WTC11 (cell line): ENCODE results near the gene TMPRSS13. TPM values are rescaled to one million over a fixed set of nuclear protein-coding genes. Genes with fewer than 3 reads are reported as not detected.

ENCODE experiments used
- ATAC-seq: fragments of 200-7000 bp; cut with Tn5 transposase; 2 replicates; pipeline ENCODE4 v1.10.0; 2021; ENCODE audit warnings: mild to moderate bottlenecking, moderate library complexity
- CTCF ChIA-PET: fragments of 300-600 bp; sonication (Branson Sonifier 250); formaldehyde crosslinking; loops from one replicate; lab custom pipeline; 2021; ENCODE audit warnings: antibody characterized with exemption; lab: Charles Lee
- POLR2A ChIA-PET: fragments of 350-600 bp; sonication (Branson Sonifier 250); formaldehyde crosslinking; loops from one replicate; lab custom pipeline; 2021; ENCODE audit warnings: antibody characterized with exemption; lab: Charles Lee
- DNase-seq: peaks from one replicate; pipeline ENCODE4 v3.0.0; 2021; ENCODE audit warnings: low spot score
- H3K27ac Mint-ChIP-seq: 2 replicates; pipeline ENCODE4 v1.8.0; 2021; ENCODE audit warnings: mixed read lengths
- H3K27me3 Mint-ChIP-seq: 2 replicates; pipeline ENCODE4 v1.8.0; 2021; ENCODE audit warnings: low read depth, mild to moderate bottlenecking, moderate library complexity, mixed read lengths
- H3K36me3 Mint-ChIP-seq: 2 replicates; pipeline ENCODE4 v1.8.0; 2021; ENCODE audit warnings: mixed read lengths
- H3K4me1 Mint-ChIP-seq: 2 replicates; pipeline ENCODE4 v1.8.0; 2022; ENCODE audit warnings: mixed read lengths
- H3K4me3 Mint-ChIP-seq: 2 replicates; pipeline ENCODE4 v1.8.0; 2021; ENCODE audit warnings: mild to moderate bottlenecking, moderate library complexity, mixed read lengths
- H3K9me3 Mint-ChIP-seq: 2 replicates; pipeline ENCODE4 v1.8.0; 2021; ENCODE audit warnings: mixed read lengths
- CREM ChIP-seq: sonication (generic); formaldehyde crosslinking; IDR thresholded peaks from 2 replicates; pipeline ENCODE4 v1.8.1; 2022; ENCODE audit warnings: mild to moderate bottlenecking, missing genetic modification reagents, moderate library complexity
- ESRRA ChIP-seq: sonication (generic); formaldehyde crosslinking; IDR thresholded peaks from 2 replicates; pipeline ENCODE4 v1.8.1; 2022; ENCODE audit warnings: mild to moderate bottlenecking, missing genetic modification reagents, borderline replicate concordance
- FOXJ3 ChIP-seq: sonication (generic); formaldehyde crosslinking; IDR thresholded peaks from 2 replicates; pipeline ENCODE4 v1.9.0; 2021; ENCODE audit warnings: missing genetic modification reagents, mild to moderate bottlenecking, borderline replicate concordance
- FOXK1 ChIP-seq: sonication (generic); formaldehyde crosslinking; IDR thresholded peaks from 2 replicates; pipeline ENCODE4 v1.8.0; 2022; ENCODE audit warnings: mild to moderate bottlenecking, moderate library complexity, missing genetic modification reagents
- FOXP1 ChIP-seq: sonication (generic); formaldehyde crosslinking; IDR thresholded peaks from 2 replicates; pipeline ENCODE4 v1.8.0; 2022; ENCODE audit warnings: missing genetic modification reagents, mild to moderate bottlenecking, moderate library complexity, borderline replicate concordance
- GTF2I ChIP-seq: fragments of 250-450 bp; sonication (Bioruptor Pico); conservative IDR thresholded peaks from 2 replicates; pipeline ENCODE4 v1.4.0; 2021; ENCODE audit warnings: mild to moderate bottlenecking
- HMGA2 ChIP-seq: fragments of 250-450 bp; sonication (Bioruptor Pico); IDR thresholded peaks from 2 replicates; pipeline ENCODE4 v1.4.0; 2021; ENCODE audit warnings: mild to moderate bottlenecking, moderate library complexity
- TEAD1 ChIP-seq: sonication (generic); formaldehyde crosslinking; IDR thresholded peaks from 2 replicates; pipeline ENCODE4 v1.8.0; 2022; ENCODE audit warnings: mild to moderate bottlenecking, missing genetic modification reagents
- TP53 ChIP-seq: sonication (generic); formaldehyde crosslinking; IDR thresholded peaks from 2 replicates; pipeline ENCODE4 v1.8.1; 2023; ENCODE audit warnings: mild to moderate bottlenecking, missing genetic modification reagents
- ZNF416 ChIP-seq: fragments of 250-450 bp; sonication (Bioruptor Pico); IDR thresholded peaks from 2 replicates; pipeline ENCODE4 v1.9.0; 2021; ENCODE audit warnings: mild to moderate bottlenecking, inconsistent platforms
- ZNF423 ChIP-seq: fragments of 250-450 bp; sonication (Bioruptor Pico); IDR thresholded peaks from 2 replicates; pipeline ENCODE4 v2.1.2; 2022; ENCODE audit warnings: mild to moderate bottlenecking, moderate library complexity
- total RNA-seq: library from RNA; stranded (reverse); gene quantifications from 3 replicates; pipeline ENCODE4 v1.2.3, GENCODE V29; 2021
- TF ChIP-seq, protein P1 (sequence below): sonication (generic); formaldehyde crosslinking; IDR thresholded peaks from 2 replicates; pipeline ENCODE4 v1.8.1; 2023; ENCODE audit warnings: mild to moderate bottlenecking, missing genetic modification reagents
- TF ChIP-seq, protein P2 (sequence below): sonication (generic); formaldehyde crosslinking; IDR thresholded peaks from 2 replicates; pipeline ENCODE4 v1.8.1; 2023; ENCODE audit warnings: mild to moderate bottlenecking, moderate library complexity, missing genetic modification reagents
- TF ChIP-seq, protein P3 (sequence below): sonication (generic); formaldehyde crosslinking; conservative IDR thresholded peaks from 2 replicates; pipeline ENCODE4 v1.8.1; 2023; ENCODE audit warnings: mild to moderate bottlenecking, low read depth, missing genetic modification reagents, moderate library complexity
- TF ChIP-seq, protein P4 (sequence below): sonication (generic); formaldehyde crosslinking; IDR thresholded peaks from 2 replicates; pipeline ENCODE4 v1.8.1; 2022; ENCODE audit warnings: mild to moderate bottlenecking, missing genetic modification reagents, moderate library complexity, borderline replicate concordance

TMPRSS13 gene
- total RNA-seq, 1 experiment from 2014 or later: 0.63 TPM

DNA sequence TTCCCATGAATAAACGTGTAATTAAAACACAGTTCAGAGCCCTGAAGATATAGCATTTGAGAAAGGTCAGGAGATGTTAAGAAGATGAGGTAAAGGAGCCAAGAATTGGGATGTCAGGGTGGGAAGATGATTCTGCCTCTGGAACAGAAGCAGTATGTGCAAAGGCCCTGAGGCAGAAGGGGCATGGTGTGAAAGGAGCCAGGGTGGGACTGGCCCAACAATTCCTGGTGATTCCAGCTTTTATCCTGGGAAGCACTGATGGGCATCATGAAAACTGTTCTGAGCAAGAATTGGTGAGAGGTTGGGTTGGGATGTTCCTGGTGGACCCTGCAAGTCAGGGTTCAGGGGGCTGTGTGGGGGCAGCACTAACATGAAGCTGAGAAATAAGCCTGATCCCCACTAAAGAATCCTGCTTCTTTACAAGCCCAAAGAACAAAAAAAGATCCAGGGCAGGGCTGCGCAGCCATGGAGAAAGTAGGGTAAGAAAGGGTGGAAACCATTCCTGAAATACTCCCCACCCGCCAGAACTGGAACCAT is 50.2 kb downstream of the TMPRSS13 start (continued):
- TF ChIP-seq, protein P1, sequence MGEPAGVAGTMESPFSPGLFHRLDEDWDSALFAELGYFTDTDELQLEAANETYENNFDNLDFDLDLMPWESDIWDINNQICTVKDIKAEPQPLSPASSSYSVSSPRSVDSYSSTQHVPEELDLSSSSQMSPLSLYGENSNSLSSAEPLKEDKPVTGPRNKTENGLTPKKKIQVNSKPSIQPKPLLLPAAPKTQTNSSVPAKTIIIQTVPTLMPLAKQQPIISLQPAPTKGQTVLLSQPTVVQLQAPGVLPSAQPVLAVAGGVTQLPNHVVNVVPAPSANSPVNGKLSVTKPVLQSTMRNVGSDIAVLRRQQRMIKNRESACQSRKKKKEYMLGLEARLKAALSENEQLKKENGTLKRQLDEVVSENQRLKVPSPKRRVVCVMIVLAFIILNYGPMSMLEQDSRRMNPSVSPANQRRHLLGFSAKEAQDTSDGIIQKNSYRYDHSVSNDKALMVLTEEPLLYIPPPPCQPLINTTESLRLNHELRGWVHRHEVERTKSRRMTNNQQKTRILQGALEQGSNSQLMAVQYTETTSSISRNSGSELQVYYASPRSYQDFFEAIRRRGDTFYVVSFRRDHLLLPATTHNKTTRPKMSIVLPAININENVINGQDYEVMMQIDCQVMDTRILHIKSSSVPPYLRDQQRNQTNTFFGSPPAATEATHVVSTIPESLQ (CRISPR knock-in tag): no peak
- TF ChIP-seq, protein P2, sequence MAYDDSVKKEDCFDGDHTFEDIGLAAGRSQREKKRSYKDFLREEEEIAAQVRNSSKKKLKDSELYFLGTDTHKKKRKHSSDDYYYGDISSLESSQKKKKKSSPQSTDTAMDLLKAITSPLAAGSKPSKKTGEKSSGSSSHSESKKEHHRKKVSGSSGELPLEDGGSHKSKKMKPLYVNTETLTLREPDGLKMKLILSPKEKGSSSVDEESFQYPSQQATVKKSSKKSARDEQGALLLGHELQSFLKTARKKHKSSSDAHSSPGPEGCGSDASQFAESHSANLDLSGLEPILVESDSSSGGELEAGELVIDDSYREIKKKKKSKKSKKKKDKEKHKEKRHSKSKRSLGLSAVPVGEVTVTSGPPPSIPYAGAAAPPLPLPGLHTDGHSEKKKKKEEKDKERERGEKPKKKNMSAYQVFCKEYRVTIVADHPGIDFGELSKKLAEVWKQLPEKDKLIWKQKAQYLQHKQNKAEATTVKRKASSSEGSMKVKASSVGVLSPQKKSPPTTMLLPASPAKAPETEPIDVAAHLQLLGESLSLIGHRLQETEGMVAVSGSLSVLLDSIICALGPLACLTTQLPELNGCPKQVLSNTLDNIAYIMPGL: no peak
- no peak for TF ChIP-seq FOXP1 (CRISPR knock-in tag)
- TF ChIP-seq, all 79 proteins: peak for 0

DNA sequence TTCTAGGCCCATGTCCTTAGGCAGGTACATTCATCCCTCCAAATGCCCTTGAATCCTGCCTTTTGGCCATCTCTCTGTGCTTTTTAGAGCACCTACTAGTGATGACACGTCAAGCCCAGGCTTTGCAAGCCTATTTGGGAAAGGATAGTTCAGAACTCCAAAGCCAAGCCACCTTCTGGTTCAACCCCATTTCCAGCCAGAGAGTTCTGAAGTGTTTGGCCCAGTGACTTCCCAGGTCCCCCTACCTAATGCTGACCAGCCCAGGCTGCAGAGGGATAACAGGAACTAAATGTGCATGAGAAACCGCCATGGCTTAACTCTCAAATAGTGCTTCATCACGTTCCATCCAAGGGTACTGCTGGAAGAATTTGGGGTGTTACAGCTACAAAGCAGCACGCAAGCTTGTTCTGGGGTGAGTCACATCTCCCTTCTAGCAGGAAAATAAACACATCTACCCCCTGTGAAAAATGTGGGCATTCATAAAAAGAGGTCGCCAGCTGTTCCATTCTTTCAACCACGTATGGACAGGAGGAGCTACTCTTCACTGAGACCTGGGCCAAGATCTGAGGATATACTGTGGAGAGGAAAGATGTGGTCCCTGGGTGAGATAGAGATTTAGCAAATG is 50.8 kb downstream of the TMPRSS13 start:
- H3K4me3 Mint-ChIP-seq: 0 out of 2 replicates have a peak overlapping the region, but pooled peaks have one; percentile 9
- TF ChIP-seq FOXJ3 (CRISPR knock-in tag): no peak
- no peak for TF ChIP-seq FOXK1 (CRISPR knock-in tag)
- no peak for TF ChIP-seq CREM (CRISPR knock-in tag)
- TF ChIP-seq TEAD1 (CRISPR knock-in tag): no peak
- TF ChIP-seq ZNF416 (CRISPR knock-in tag): no peak
- H3K9me3 Mint-ChIP-seq: no peaks in the 10 kb centered on the region
- DNase-seq (no peak), ATAC-seq (no peak)
- H3K27ac Mint-ChIP-seq: no peak overlapping the region
- H3K36me3 Mint-ChIP-seq: no peaks in the 10 kb centered on the region
- ChIA-PET CTCF (interaction anchor here (1.0 to 4.5 kb wide), 5 partner anchors 26 to 452 kb away, joined by 3 to 25 read pairs (median 10); no protein-coding TSS in a partner anchor), POLR2A (no interaction called here)
- H3K4me1 Mint-ChIP-seq: peaks cover 42% of the 10 kb centered on the region
- H3K27me3 Mint-ChIP-seq: peaks cover 76% of the 10 kb centered on the region

DNA sequence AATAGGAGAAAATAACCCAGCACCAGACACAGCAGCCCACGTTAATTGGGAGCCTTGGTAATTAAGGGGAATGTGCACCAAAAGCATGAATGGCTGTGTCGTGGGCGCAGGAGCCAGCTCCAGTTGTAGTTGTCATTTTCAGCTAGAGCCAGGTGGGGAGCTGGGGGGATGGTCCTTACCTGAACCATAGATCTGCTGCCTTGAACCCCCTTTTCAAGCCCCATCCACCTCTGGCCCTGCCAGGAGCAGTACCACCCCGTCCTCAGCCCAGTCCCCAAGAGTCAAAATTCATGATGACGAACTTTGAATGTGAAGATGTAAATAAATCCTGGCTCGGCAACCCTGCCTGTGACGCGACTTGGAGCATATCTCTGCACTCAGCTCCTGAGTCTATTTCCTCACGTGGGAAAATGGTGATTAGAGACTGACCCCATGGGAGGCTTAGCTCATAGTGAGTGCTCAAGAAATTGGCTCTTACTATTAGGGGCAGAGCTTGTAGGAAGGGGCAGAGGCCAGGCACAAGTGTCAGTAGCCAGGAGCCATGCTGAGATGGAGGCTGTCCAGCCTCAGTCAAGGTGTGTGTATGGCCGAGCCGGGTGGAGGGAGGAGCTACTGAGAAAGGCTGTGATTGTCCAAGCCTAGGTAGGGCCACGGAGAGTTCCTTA is 52.0 kb downstream of the TMPRSS13 start:
- H3K4me1 Mint-ChIP-seq: peaks cover 37% of the 10 kb centered on the region
- no peaks in the 10 kb centered on the region for H3K9me3 Mint-ChIP-seq
- peak; percentile 16 for ATAC-seq
- TF ChIP-seq ESRRA (CRISPR knock-in tag): no peak
- TF ChIP-seq, protein P3, sequence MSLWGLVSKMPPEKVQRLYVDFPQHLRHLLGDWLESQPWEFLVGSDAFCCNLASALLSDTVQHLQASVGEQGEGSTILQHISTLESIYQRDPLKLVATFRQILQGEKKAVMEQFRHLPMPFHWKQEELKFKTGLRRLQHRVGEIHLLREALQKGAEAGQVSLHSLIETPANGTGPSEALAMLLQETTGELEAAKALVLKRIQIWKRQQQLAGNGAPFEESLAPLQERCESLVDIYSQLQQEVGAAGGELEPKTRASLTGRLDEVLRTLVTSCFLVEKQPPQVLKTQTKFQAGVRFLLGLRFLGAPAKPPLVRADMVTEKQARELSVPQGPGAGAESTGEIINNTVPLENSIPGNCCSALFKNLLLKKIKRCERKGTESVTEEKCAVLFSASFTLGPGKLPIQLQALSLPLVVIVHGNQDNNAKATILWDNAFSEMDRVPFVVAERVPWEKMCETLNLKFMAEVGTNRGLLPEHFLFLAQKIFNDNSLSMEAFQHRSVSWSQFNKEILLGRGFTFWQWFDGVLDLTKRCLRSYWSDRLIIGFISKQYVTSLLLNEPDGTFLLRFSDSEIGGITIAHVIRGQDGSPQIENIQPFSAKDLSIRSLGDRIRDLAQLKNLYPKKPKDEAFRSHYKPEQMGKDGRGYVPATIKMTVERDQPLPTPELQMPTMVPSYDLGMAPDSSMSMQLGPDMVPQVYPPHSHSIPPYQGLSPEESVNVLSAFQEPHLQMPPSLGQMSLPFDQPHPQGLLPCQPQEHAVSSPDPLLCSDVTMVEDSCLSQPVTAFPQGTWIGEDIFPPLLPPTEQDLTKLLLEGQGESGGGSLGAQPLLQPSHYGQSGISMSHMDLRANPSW (CRISPR knock-in tag): no peak
- TF ChIP-seq TP53: no peak
- TF ChIP-seq, protein P2: no peak
- TF ChIP-seq GTF2I (CRISPR knock-in tag): no peak
- TF ChIP-seq, protein P4, sequence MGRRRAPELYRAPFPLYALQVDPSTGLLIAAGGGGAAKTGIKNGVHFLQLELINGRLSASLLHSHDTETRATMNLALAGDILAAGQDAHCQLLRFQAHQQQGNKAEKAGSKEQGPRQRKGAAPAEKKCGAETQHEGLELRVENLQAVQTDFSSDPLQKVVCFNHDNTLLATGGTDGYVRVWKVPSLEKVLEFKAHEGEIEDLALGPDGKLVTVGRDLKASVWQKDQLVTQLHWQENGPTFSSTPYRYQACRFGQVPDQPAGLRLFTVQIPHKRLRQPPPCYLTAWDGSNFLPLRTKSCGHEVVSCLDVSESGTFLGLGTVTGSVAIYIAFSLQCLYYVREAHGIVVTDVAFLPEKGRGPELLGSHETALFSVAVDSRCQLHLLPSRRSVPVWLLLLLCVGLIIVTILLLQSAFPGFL (CRISPR knock-in tag): no peak
- no peak for TF ChIP-seq ZNF423 (CRISPR knock-in tag)
- TF ChIP-seq HMGA2 (CRISPR knock-in tag): no peak
- no peak for TF ChIP-seq CREM (CRISPR knock-in tag)
- H3K36me3 Mint-ChIP-seq: no peaks in the 10 kb centered on the region
- H3K27ac Mint-ChIP-seq: no peak overlapping the region
- ChIA-PET CTCF (interaction anchor here (0.7 to 4.5 kb wide), 16 partner anchors 8 to 451 kb away, joined by 3 to 25 read pairs (median 4); no protein-coding TSS in a partner anchor), POLR2A (interaction anchor here (0.5 to 1.6 kb wide), 2 partner anchors 17 to 550 kb away, joined by 6 to 7 read pairs; partner anchors contain the start of gene CEP164)
- peak overlapping the region; percentile 80 for H3K4me3 Mint-ChIP-seq
- DNase-seq: no peak
- peaks cover 82% of the 10 kb centered on the region for H3K27me3 Mint-ChIP-seq
